CD8-positive, alpha-beta memory T cell (primary cell): ENCODE measurements around the gene ELAVL2. TPM values are rescaled to one million over a fixed set of nuclear protein-coding genes. Genes with fewer than 3 reads are reported as not detected.

ENCODE experiments used
- CTCF ChIA-PET: fragments of 350-600 bp; sonication (Branson Sonifier 250); formaldehyde crosslinking; loops from one replicate; lab custom pipeline; 2021; ENCODE audit warnings: antibody characterized with exemption; lab: Charles Lee
- POLR2A ChIA-PET: fragments of 350-600 bp; sonication (Branson Sonifier 250); formaldehyde crosslinking; loops from one replicate; lab custom pipeline; 2021; ENCODE audit warnings: antibody characterized with exemption; lab: Charles Lee
- DNase-seq, 5 donors: peaks; one replicate each; pipeline versions ENCODE4 v3.0.0 to v3.0.0-alpha.2; 2020 to 2022; ENCODE audit warnings: mixed read lengths in 1 of 5
- H3K27ac ChIP-seq: one replicate; pipeline ENCODE4 v1.7.0; 2013; ENCODE audit warnings: low read depth, mild to moderate bottlenecking, low read length, moderate library complexity
- H3K27me3 ChIP-seq: 2 replicates; pipeline ENCODE4 v1.7.0; 2013; ENCODE audit warnings: low read length, mild to moderate bottlenecking; ENCODE audit not compliant: insufficient read depth, poor library complexity, severe bottlenecking
- H3K36me3 ChIP-seq: 2 replicates; pipeline ENCODE4 v1.7.0; 2013; ENCODE audit warnings: mild to moderate bottlenecking, low read length, moderate library complexity; ENCODE audit not compliant: insufficient read depth
- H3K4me1 ChIP-seq: 2 replicates; pipeline ENCODE4 v1.7.0; 2013; ENCODE audit warnings: mild to moderate bottlenecking, low read length, moderate library complexity; ENCODE audit not compliant: insufficient read depth
- H3K4me3 ChIP-seq: 2 replicates; pipeline ENCODE4 v1.7.0; 2013; ENCODE audit warnings: mild to moderate bottlenecking, low read length
- H3K9me3 ChIP-seq: 2 replicates; pipeline ENCODE4 v1.7.0; 2013; ENCODE audit warnings: mild to moderate bottlenecking, low read length
- H3K27ac Mint-ChIP-seq, 8 donors: one replicate each; pipeline ENCODE4 v1.8.0; 2020 to 2021; ENCODE audit warnings: mixed read lengths in 8 of 8, mild to moderate bottlenecking in 6 of 8, inconsistent platforms in 3 of 8, moderate library complexity in 3 of 8
- H3K27me3 Mint-ChIP-seq, 2 donors: one replicate each; pipeline ENCODE4 v1.8.0; 2020 to 2021; ENCODE audit warnings: mixed read lengths in 2 of 2, mild to moderate bottlenecking in 1 of 2, moderate library complexity in 1 of 2
- H3K36me3 Mint-ChIP-seq, 3 donors: one replicate each; pipeline ENCODE4 v1.8.0; 2020 to 2021; ENCODE audit warnings: mixed read lengths in 3 of 3, inconsistent platforms in 1 of 3, mild to moderate bottlenecking in 1 of 3
- H3K4me1 Mint-ChIP-seq, 3 donors: one replicate each; pipeline ENCODE4 v1.8.0; 2020 to 2021; ENCODE audit warnings: mixed read lengths in 3 of 3, inconsistent platforms in 1 of 3, mild to moderate bottlenecking in 1 of 3
- H3K4me3 Mint-ChIP-seq, 7 donors: one replicate each; pipeline ENCODE4 v1.8.0; 2020 to 2021; ENCODE audit warnings: mixed read lengths in 7 of 7, mild to moderate bottlenecking in 6 of 7, moderate library complexity in 4 of 7, inconsistent platforms in 2 of 7
- H3K9me3 Mint-ChIP-seq, 5 donors: one replicate each; pipeline ENCODE4 v1.8.0; 2020 to 2022; ENCODE audit warnings: mixed read lengths in 5 of 5, mild to moderate bottlenecking in 3 of 5, moderate library complexity in 2 of 5, inconsistent platforms in 1 of 5
- polyA plus RNA-seq: library from polyadenylated mRNA; unstranded; fragments of 300-500 nt; fragmentation: Illumina TruSeq; gene quantifications from one replicate; pipeline ENCODE4 v1.2.3, GENCODE V29; 2021
- total RNA-seq, 2 experiments: library from RNA; stranded (reverse); gene quantifications; one replicate each; pipeline ENCODE4 v1.2.3, GENCODE V29; 2021

ELAVL2 gene
- total and polyA plus RNA-seq, 3 experiments from 2014 or later, result not detected

DNA sequence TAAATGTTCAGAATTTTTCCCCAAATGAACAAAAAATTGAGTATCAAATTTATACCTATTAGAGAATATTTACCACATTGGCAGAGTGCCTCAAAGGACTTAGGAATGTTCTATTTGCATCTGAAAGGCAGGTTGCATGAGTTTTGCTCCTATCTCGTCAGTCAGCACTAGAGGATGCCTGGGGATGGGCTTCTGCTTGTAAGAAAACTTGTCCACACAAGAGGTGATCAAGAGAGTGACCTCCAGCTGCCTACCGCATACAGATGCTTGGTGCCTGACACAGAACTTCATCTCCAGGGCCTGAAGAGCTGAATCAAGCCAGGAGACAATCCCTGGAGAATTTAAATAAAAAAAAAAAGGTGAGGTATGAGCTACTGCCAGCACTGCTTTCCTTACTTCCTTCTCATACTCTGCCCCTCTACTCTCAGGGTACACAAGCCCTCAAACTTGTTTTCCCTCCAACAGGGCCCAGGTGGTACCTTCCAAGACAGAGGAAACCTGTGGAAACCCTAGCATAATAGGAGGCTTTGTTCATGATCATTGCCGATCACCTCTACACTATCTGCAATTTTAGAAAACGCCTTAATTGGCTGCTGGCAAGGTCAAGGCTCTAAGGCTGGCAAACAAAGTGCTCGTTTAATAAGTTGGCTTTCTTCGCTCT is 166.6 kb downstream of the ELAVL2 start:
- Histone ChIP-seq H3K27ac (no peak overlapping the region), H3K4me3 (no peak overlapping the region), H3K36me3 (no peaks in the 10 kb centered on the region), H3K9me3 (no peaks in the 10 kb centered on the region), H3K4me1 (no peaks in the 10 kb centered on the region), H3K27me3 (no peaks in the 10 kb centered on the region)
- Mint-ChIP-seq H3K27me3 (no peaks in the 10 kb centered on the region), H3K4me1 (no peaks in the 10 kb centered on the region), H3K27ac (no peak overlapping the region), H3K4me3 (no peak overlapping the region), H3K9me3 (peaks cover 0 to 11% (median 6%) of the 10 kb centered on the region in 5 donors), H3K36me3 (no peaks in the 10 kb centered on the region)
- DNase-seq, result no peak
- ChIA-PET CTCF (no interaction called here), POLR2A (no interaction called here)

DNA sequence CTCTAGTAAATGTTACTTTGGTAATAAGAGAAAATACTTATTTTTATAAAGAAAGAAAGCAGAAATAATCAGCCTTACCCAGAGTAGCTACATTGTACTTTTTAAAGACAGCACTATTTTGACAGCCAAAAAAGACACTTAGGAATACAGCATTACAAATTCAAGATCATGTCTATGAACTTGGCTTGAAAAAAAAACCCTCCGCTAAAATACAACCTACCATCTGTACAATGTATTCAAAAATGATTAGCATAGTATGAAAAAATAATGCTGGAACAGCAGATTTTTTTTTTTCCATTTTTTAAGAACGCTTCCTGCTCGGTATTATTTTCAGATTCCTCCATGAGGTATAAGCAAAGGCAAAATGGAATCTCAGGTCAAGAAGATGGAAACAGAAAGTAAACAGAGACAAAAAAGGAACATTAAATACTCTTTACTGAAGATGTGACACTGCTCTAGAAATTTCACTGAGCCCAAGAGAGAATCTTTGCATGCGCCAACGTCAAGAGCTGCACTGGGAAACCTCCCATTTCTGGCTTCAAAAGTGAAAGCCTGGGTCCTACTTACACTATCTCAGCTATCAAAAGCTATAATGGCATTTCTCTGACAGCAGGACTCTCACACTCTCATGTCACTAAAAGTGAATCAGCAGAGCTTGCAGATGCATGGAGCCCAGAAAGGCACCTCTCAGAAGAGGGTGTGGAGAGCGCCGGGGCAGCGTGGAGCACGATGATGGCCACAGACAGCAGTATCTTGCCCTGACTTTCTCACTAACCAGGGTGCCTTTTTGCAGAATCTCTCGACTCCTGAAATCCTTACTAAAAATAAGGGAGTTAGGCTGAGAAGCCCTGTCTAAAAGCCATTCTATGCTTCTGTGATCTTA is 167.4 kb downstream of the ELAVL2 start:
- H3K27ac Mint-ChIP-seq, result no peak overlapping the region

DNA sequence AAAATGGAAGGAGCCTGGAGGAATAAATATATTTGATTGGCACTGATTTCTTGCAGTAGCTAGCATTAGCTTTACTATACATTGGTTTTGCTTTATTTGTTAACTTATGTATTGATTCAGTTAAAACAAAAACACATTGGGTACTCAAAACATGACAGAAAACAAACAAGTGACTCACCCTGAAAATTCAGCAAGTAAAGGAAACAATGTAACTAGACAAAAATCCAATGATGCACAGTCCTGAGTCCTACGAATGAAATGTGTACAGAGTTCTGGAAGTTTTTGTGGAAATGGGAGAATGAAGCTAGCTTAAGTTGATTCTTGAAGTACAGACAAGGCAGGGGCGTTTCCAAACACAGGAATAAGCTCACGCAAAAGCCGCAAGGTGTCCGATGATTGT is 175.0 kb downstream of the ELAVL2 start:
- Histone ChIP-seq H3K4me1 (no peaks in the 10 kb centered on the region), H3K36me3 (no peaks in the 10 kb centered on the region), H3K4me3 (no peak overlapping the region), H3K9me3 (no peaks in the 10 kb centered on the region), H3K27me3 (no peaks in the 10 kb centered on the region), H3K27ac (no peak overlapping the region)
- H3K27ac Mint-ChIP-seq, result no peak overlapping the region
- H3K4me1 Mint-ChIP-seq, result no peaks in the 10 kb centered on the region
- CTCF ChIA-PET, result no interaction called here
- peaks cover 0 to 8% (median 2%) of the 10 kb centered on the region in 5 donors for H3K9me3 Mint-ChIP-seq
- no peaks in the 10 kb centered on the region for H3K27me3 Mint-ChIP-seq
- H3K4me3 Mint-ChIP-seq, result no peak overlapping the region
- no peak for DNase-seq
- no peaks in the 10 kb centered on the region for H3K36me3 Mint-ChIP-seq
- POLR2A ChIA-PET, result no interaction called here

More for the DNA sequence above, 167.4 kb downstream of the ELAVL2 start:
- no peak overlapping the region for H3K4me3 Mint-ChIP-seq
- H3K9me3 Mint-ChIP-seq, result peaks cover 0 to 11% (median 6%) of the 10 kb centered on the region in 5 donors
- H3K36me3 ChIP-seq, result no peaks in the 10 kb centered on the region
- POLR2A ChIA-PET, result no interaction called here
- no peaks in the 10 kb centered on the region for H3K9me3 ChIP-seq
- no peak for DNase-seq
- no peak overlapping the region for H3K4me3 ChIP-seq
- CTCF ChIA-PET, result no interaction called here
- H3K36me3 Mint-ChIP-seq, result no peaks in the 10 kb centered on the region
- no peak overlapping the region for H3K27ac ChIP-seq
- no peaks in the 10 kb centered on the region for H3K27me3 ChIP-seq
- H3K4me1 Mint-ChIP-seq, result no peaks in the 10 kb centered on the region
- H3K27me3 Mint-ChIP-seq, result no peaks in the 10 kb centered on the region
- no peaks in the 10 kb centered on the region for H3K4me1 ChIP-seq

GRCh38 chr9:23648651-23649050 is 177.4 kb downstream of the ELAVL2 start:
- Histone ChIP-seq H3K4me3 (no peak overlapping the region), H3K4me1 (no peaks in the 10 kb centered on the region), H3K27ac (no peak overlapping the region), H3K36me3 (no peaks in the 10 kb centered on the region), H3K27me3 (no peaks in the 10 kb centered on the region), H3K9me3 (no peaks in the 10 kb centered on the region)
- no peak for DNase-seq
- Mint-ChIP-seq H3K9me3 (peaks cover 0 to 8% (median 2%) of the 10 kb centered on the region in 5 donors), H3K27me3 (no peaks in the 10 kb centered on the region), H3K27ac (no peak overlapping the region), H3K36me3 (no peaks in the 10 kb centered on the region), H3K4me1 (no peaks in the 10 kb centered on the region), H3K4me3 (no peak overlapping the region)
- ChIA-PET CTCF (no interaction called here), POLR2A (no interaction called here)

DNA sequence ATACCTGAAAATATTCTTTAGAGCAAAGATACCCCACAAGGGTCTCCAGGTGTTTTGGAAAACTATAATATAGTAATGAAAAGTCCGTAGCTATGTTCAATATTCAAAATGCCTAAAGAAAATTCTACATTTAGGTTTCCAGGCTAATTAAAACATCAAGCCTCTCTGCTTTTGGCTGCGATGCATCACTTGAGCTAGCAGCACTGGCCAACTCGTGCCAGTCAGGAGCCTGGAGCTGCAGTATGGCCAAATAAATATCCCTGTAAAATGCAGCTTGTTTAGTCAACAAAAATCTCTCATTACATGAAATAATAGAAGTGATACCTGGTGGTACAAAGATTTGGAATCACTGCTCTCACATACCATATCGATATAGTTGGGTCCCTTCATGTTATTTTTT is 181.1 kb downstream of the ELAVL2 start:
- H3K4me1 Mint-ChIP-seq, result no peaks in the 10 kb centered on the region
- no peak overlapping the region for H3K27ac Mint-ChIP-seq
- CTCF ChIA-PET, result no interaction called here
- H3K27me3 Mint-ChIP-seq, result no peaks in the 10 kb centered on the region
- H3K9me3 ChIP-seq, result no peaks in the 10 kb centered on the region
- H3K27ac ChIP-seq, result no peak overlapping the region
- peaks cover 0 to 8% (median 0%) of the 10 kb centered on the region in 5 donors for H3K9me3 Mint-ChIP-seq
- POLR2A ChIA-PET, result no interaction called here
- H3K4me1 ChIP-seq, result no peaks in the 10 kb centered on the region
- no peak overlapping the region for H3K4me3 ChIP-seq
- no peaks in the 10 kb centered on the region for H3K36me3 Mint-ChIP-seq
- no peaks in the 10 kb centered on the region for H3K36me3 ChIP-seq
- H3K4me3 Mint-ChIP-seq, result no peak overlapping the region
- H3K27me3 ChIP-seq, result no peaks in the 10 kb centered on the region
- DNase-seq, result no peak

DNA sequence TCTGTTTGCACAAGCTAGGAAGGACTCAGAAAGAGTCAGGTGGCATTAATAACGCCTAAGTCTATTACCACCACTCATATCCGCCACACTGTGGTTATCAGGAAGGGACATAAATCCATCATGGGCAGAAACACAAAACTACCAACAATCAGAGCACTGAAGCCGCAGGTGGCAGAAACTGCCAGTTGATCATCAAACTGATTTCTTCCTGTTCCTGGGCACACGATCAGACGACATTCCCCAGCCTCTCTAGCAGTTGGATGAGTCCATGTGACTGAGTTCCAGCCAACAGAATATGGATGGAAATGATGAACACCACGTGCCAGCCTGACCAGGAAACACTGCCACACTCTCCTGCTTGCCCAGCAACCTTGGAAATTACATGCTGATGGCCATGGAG is 181.7 kb downstream of the ELAVL2 start:
- POLR2A ChIA-PET, result no interaction called here
- CTCF ChIA-PET, result no interaction called here
- H3K4me3 Mint-ChIP-seq, result no peak overlapping the region

GRCh38 chr9:23643656-23644258 is 182.3 kb downstream of the ELAVL2 start:
- Histone ChIP-seq H3K36me3 (no peaks in the 10 kb centered on the region), H3K9me3 (no peaks in the 10 kb centered on the region), H3K27me3 (no peaks in the 10 kb centered on the region), H3K4me1 (no peaks in the 10 kb centered on the region), H3K4me3 (no peak overlapping the region), H3K27ac (no peak overlapping the region)
- Mint-ChIP-seq H3K36me3 (no peaks in the 10 kb centered on the region), H3K27me3 (no peaks in the 10 kb centered on the region), H3K9me3 (peaks cover 0 to 8% (median 0%) of the 10 kb centered on the region in 5 donors), H3K27ac (peak overlapping the region in 1 of 8 donors; percentile 23), H3K4me3 (no peak overlapping the region), H3K4me1 (no peaks in the 10 kb centered on the region)
- ChIA-PET POLR2A (no interaction called here), CTCF (no interaction called here)
- no peak for DNase-seq

More for the DNA sequence above, 181.7 kb downstream of the ELAVL2 start:
- Mint-ChIP-seq H3K27ac (no peak overlapping the region), H3K36me3 (no peaks in the 10 kb centered on the region), H3K9me3 (peaks cover 0 to 8% (median 0%) of the 10 kb centered on the region in 5 donors), H3K4me1 (no peaks in the 10 kb centered on the region), H3K27me3 (no peaks in the 10 kb centered on the region)
- H3K4me1 ChIP-seq, result no peaks in the 10 kb centered on the region
- H3K4me3 ChIP-seq, result no peak overlapping the region
- H3K27ac ChIP-seq, result no peak overlapping the region
- H3K27me3 ChIP-seq, result no peaks in the 10 kb centered on the region
- DNase-seq, result no peak
- H3K36me3 ChIP-seq, result no peaks in the 10 kb centered on the region
- no peaks in the 10 kb centered on the region for H3K9me3 ChIP-seq
